ENCODE data around the gene CST5. TPM values are rescaled to one million over a fixed set of nuclear protein-coding genes. Genes with fewer than 3 reads are reported as not detected.
"Not testable (repeated sequence)": the region's sequence is repeated elsewhere in the genome, so short reads cannot be mapped to it uniquely, and the experiment has no call there.

CST5 gene
- polyA plus RNA-seq, 1 donor (not counting 4 experiments of a cell fraction or from before 2014, with no cell fraction given), result not detected

GRCh38 chr20:23910210-23910609 is 30.7 kb upstream of the CST5 start:
- no peak overlapping the region for H3K4me2 ChIP-seq (ENCODE audit: control insufficient read depth, extremely low read depth, insufficient read depth, low read depth, low read length)
- peaks cover 2% of the 10 kb centered on the region for H3K9me3 ChIP-seq (ENCODE audit: control insufficient read depth, low read depth, low read length)
- H4K20me1 ChIP-seq (ENCODE audit: control insufficient read depth, extremely low read depth, insufficient read depth, low read length), result no peaks in the 10 kb centered on the region
- H3K9me1 ChIP-seq (ENCODE audit: control insufficient read depth, extremely low read depth, insufficient read depth, low read length), result no peaks in the 10 kb centered on the region
- no peak for FAIRE-seq
- H3K4me3 ChIP-seq (ENCODE audit: control insufficient read depth in 2 of 3, extremely low read depth in 1 of 3, insufficient read depth in 2 of 3, low read depth in 1 of 3, low read length in 3 of 3), result no peak overlapping the region
- no peak for DNase-seq (ENCODE audit: low read depth, low spot score)
- no peaks in the 10 kb centered on the region for H3K4me1 ChIP-seq (ENCODE audit: control insufficient read depth, extremely low read depth, insufficient read depth, low read length)
- H3K9ac ChIP-seq (ENCODE audit: control insufficient read depth, extremely low read depth, insufficient read depth, low read length), result no peak overlapping the region
- no peaks in the 10 kb centered on the region for H3K79me2 ChIP-seq (ENCODE audit: control insufficient read depth, insufficient read depth, low read length)
- H3K27ac ChIP-seq (ENCODE audit: control insufficient read depth, insufficient read depth, low read length), result no peak overlapping the region
- dilution Hi-C loops (cut with MboI; ENCODE audit: extremely low pct_ligation_motif_present, low sequenced_read_pairs), result no loop called here
- TF ChIP-seq EZH2 (IDR thresholded peaks at IDR 0.05; ENCODE audit: low read length), result no peak
- TF ChIP-seq, protein P1, sequence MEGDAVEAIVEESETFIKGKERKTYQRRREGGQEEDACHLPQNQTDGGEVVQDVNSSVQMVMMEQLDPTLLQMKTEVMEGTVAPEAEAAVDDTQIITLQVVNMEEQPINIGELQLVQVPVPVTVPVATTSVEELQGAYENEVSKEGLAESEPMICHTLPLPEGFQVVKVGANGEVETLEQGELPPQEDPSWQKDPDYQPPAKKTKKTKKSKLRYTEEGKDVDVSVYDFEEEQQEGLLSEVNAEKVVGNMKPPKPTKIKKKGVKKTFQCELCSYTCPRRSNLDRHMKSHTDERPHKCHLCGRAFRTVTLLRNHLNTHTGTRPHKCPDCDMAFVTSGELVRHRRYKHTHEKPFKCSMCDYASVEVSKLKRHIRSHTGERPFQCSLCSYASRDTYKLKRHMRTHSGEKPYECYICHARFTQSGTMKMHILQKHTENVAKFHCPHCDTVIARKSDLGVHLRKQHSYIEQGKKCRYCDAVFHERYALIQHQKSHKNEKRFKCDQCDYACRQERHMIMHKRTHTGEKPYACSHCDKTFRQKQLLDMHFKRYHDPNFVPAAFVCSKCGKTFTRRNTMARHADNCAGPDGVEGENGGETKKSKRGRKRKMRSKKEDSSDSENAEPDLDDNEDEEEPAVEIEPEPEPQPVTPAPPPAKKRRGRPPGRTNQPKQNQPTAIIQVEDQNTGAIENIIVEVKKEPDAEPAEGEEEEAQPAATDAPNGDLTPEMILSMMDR (optimal IDR thresholded peaks at IDR 0.05 in 1 of 3, IDR thresholded peaks at IDR 0.05 in 1 of 3, conservative IDR thresholded peaks at IDR 0.05 in 1 of 3; ENCODE audit: extremely low read depth in 1 of 3, insufficient read depth in 2 of 3, low read length in 3 of 3), result no peak
- no peak overlapping the region for H2AFZ ChIP-seq (ENCODE audit: control insufficient read depth, low read length)
- H3K27me3 ChIP-seq (ENCODE audit: control insufficient read depth, extremely low read depth, insufficient read depth, low read length), result no peaks in the 10 kb centered on the region
- H3K36me3 ChIP-seq (ENCODE audit: control insufficient read depth in 2 of 2, extremely low read depth in 1 of 2, insufficient read depth in 2 of 2, low read length in 2 of 2), result no peaks in the 10 kb centered on the region

GRCh38 chr20:23909390-23909789 is 29.8 kb upstream of the CST5 start:
- TF ChIP-seq EZH2 (IDR thresholded peaks at IDR 0.05; ENCODE audit: low read length), result no peak
- FAIRE-seq (no peak), DNase-seq (ENCODE audit: low read depth, low spot score) (no peak)
- H3K27ac ChIP-seq (ENCODE audit: control insufficient read depth, insufficient read depth, low read length), result no peak overlapping the region
- no peak overlapping the region for H2AFZ ChIP-seq (ENCODE audit: control insufficient read depth, low read length)
- H3K4me2 ChIP-seq (ENCODE audit: control insufficient read depth, extremely low read depth, insufficient read depth, low read depth, low read length), result no peak overlapping the region
- no peaks in the 10 kb centered on the region for H3K9me1 ChIP-seq (ENCODE audit: control insufficient read depth, extremely low read depth, insufficient read depth, low read length)
- no peaks in the 10 kb centered on the region for H3K36me3 ChIP-seq (ENCODE audit: control insufficient read depth in 2 of 2, extremely low read depth in 1 of 2, insufficient read depth in 2 of 2, low read length in 2 of 2)
- no peak overlapping the region for H3K9ac ChIP-seq (ENCODE audit: control insufficient read depth, extremely low read depth, insufficient read depth, low read length)
- H3K9me3 ChIP-seq (ENCODE audit: control insufficient read depth, low read depth, low read length), result peaks cover 2% of the 10 kb centered on the region
- H4K20me1 ChIP-seq (ENCODE audit: control insufficient read depth, extremely low read depth, insufficient read depth, low read length), result no peaks in the 10 kb centered on the region
- H3K79me2 ChIP-seq (ENCODE audit: control insufficient read depth, insufficient read depth, low read length), result no peaks in the 10 kb centered on the region
- no peak overlapping the region for H3K4me3 ChIP-seq (ENCODE audit: control insufficient read depth in 2 of 3, extremely low read depth in 1 of 3, insufficient read depth in 2 of 3, low read depth in 1 of 3, low read length in 3 of 3)
- H3K4me1 ChIP-seq (ENCODE audit: control insufficient read depth, extremely low read depth, insufficient read depth, low read length), result no peaks in the 10 kb centered on the region
- no peaks in the 10 kb centered on the region for H3K27me3 ChIP-seq (ENCODE audit: control insufficient read depth, extremely low read depth, insufficient read depth, low read length)
- dilution Hi-C loops (cut with MboI; ENCODE audit: extremely low pct_ligation_motif_present, low sequenced_read_pairs), result no loop called here

DNA sequence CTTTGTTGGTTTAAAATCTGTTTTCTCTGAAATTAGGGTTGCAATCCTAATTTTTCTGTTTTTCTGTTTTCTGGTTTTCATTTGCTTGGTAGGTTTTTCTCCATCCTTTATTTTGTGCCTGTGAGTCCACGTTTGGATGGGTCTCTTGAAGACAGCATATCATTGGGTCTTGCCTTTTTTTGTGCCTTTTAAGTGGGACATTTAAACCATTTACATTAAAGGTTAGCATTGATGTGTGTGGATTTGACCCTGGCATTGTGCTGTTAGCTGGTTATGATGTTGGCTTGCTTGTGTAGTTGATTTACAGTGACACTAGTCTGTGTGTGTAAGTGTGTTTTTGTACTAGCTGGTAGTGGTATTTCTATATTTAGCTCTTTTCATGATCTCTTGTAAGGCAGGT is 28.0 kb upstream of the CST5 start:
- H4K20me1 ChIP-seq (ENCODE audit: control insufficient read depth, extremely low read depth, insufficient read depth, low read length), result no peaks in the 10 kb centered on the region
- FAIRE-seq (no peak), DNase-seq (ENCODE audit: low read depth, low spot score) (no peak)
- no peaks in the 10 kb centered on the region for H3K4me1 ChIP-seq (ENCODE audit: control insufficient read depth, extremely low read depth, insufficient read depth, low read length)
- no peak overlapping the region for H3K9ac ChIP-seq (ENCODE audit: control insufficient read depth, extremely low read depth, insufficient read depth, low read length)
- H3K79me2 ChIP-seq (ENCODE audit: control insufficient read depth, insufficient read depth, low read length), result no peaks in the 10 kb centered on the region
- TF ChIP-seq, protein P1 (optimal IDR thresholded peaks at IDR 0.05 in 1 of 3, IDR thresholded peaks at IDR 0.05 in 1 of 3, conservative IDR thresholded peaks at IDR 0.05 in 1 of 3; ENCODE audit: extremely low read depth in 1 of 3, insufficient read depth in 2 of 3, low read length in 3 of 3), result no peak
- H3K27ac ChIP-seq (ENCODE audit: control insufficient read depth, insufficient read depth, low read length), result no peak overlapping the region
- no peaks in the 10 kb centered on the region for H3K36me3 ChIP-seq (ENCODE audit: control insufficient read depth in 2 of 2, extremely low read depth in 1 of 2, insufficient read depth in 2 of 2, low read length in 2 of 2)
- no peak overlapping the region for H3K4me3 ChIP-seq (ENCODE audit: control insufficient read depth in 2 of 3, extremely low read depth in 1 of 3, insufficient read depth in 2 of 3, low read depth in 1 of 3, low read length in 3 of 3)
- H2AFZ ChIP-seq (ENCODE audit: control insufficient read depth, low read length), result no peak overlapping the region
- H3K4me2 ChIP-seq (ENCODE audit: control insufficient read depth, extremely low read depth, insufficient read depth, low read depth, low read length), result no peak overlapping the region
- no peaks in the 10 kb centered on the region for H3K27me3 ChIP-seq (ENCODE audit: control insufficient read depth, extremely low read depth, insufficient read depth, low read length)
- no peaks in the 10 kb centered on the region for H3K9me1 ChIP-seq (ENCODE audit: control insufficient read depth, extremely low read depth, insufficient read depth, low read length)
- peaks cover 2% of the 10 kb centered on the region for H3K9me3 ChIP-seq (ENCODE audit: control insufficient read depth, low read depth, low read length)
- dilution Hi-C loops (cut with MboI; ENCODE audit: extremely low pct_ligation_motif_present, low sequenced_read_pairs), result no loop called here

DNA sequence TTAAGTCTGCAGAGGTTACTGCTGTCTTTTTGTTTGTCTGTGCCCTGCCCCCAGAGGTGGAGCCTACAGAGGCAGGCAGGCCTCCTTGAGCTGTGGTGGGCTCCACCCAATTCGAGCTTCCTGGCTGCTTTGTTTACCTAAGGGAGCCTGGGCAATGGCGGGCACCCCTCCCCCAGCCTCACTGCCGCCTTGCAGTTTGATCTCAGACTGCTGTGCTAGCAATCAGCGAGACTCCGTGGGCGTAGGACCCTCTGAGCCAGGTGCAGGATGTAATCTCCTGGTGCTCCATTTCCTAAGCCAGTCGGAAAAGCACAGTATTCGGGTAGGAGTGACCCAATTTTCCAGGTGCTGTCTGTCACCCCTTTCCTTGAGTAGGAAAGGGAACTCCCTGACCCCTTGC is 22.8 kb upstream of the CST5 start:
- H3K27me3 ChIP-seq (ENCODE audit: control insufficient read depth, extremely low read depth, insufficient read depth, low read length); H3K4me1 ChIP-seq (ENCODE audit: control insufficient read depth, extremely low read depth, insufficient read depth, low read length); H4K20me1 ChIP-seq (ENCODE audit: control insufficient read depth, extremely low read depth, insufficient read depth, low read length); H3K36me3 ChIP-seq (ENCODE audit: control insufficient read depth in 2 of 2, extremely low read depth in 1 of 2, insufficient read depth in 2 of 2, low read length in 2 of 2); H3K9me3 ChIP-seq (ENCODE audit: control insufficient read depth, low read depth, low read length); DNase-seq (ENCODE audit: low read depth, low spot score); H3K79me2 ChIP-seq (ENCODE audit: control insufficient read depth, insufficient read depth, low read length); H3K9ac ChIP-seq (ENCODE audit: control insufficient read depth, extremely low read depth, insufficient read depth, low read length); H3K4me3 ChIP-seq (ENCODE audit: control insufficient read depth in 2 of 3, extremely low read depth in 1 of 3, insufficient read depth in 2 of 3, low read depth in 1 of 3, low read length in 3 of 3); FAIRE-seq; H2AFZ ChIP-seq (ENCODE audit: control insufficient read depth, low read length); H3K9me1 ChIP-seq (ENCODE audit: control insufficient read depth, extremely low read depth, insufficient read depth, low read length); H3K4me2 ChIP-seq (ENCODE audit: control insufficient read depth, extremely low read depth, insufficient read depth, low read depth, low read length); H3K27ac ChIP-seq (ENCODE audit: control insufficient read depth, insufficient read depth, low read length); dilution Hi-C loops (cut with MboI; ENCODE audit: extremely low pct_ligation_motif_present, low sequenced_read_pairs): not testable (repeated sequence)

Measured in keratinocyte (primary cell).